ENCODE data around the gene MAGEA4.

The MAGEA4 gene

GRCh38 chrX:151938172-151938571 is 25.5 kb downstream of the MAGEA4 start:
- Histone ChIP-seq H3K27ac (ENCODE audit: extremely low read depth, low read depth, low read length) (no peak overlapping the region), H3K4me3 (ENCODE audit: low read depth, low read length) (no peak overlapping the region), H3K9me3 (ENCODE audit: control insufficient read depth, insufficient read depth, low read depth, low read length) (no peaks in the 10 kb centered on the region; the same call in 1 of the 2 replicates), H3K4me1 (ENCODE audit: control insufficient read depth, insufficient read depth, low read length) (no peaks in the 10 kb centered on the region), H3K36me3 (ENCODE audit: control insufficient read depth in 2 of 2, insufficient read depth in 1 of 2, low read length in 2 of 2) (no peaks in the 10 kb centered on the region)
- TF ChIP-seq ZSCAN30 (tag by site-specific recombination; IDR thresholded peaks at IDR 0.05): no peak
- no peak for TF ChIP-seq ZNF311 (tag by site-specific recombination; IDR thresholded peaks at IDR 0.05; ENCODE audit: borderline replicate concordance)
- TF ChIP-seq ZNF354C (tag by site-specific recombination; IDR thresholded peaks at IDR 0.05; ENCODE audit: borderline replicate concordance, low read depth): no peak
- no peak for TF ChIP-seq ZNF416 (tag by site-specific recombination; IDR thresholded peaks at IDR 0.05)
- TF ChIP-seq HIC1 (tag by site-specific recombination; IDR thresholded peaks at IDR 0.05): no peak
- TF ChIP-seq KLF8 (tag by site-specific recombination; IDR thresholded peaks at IDR 0.05): no peak
- TF ChIP-seq INSM2 (tag by site-specific recombination; IDR thresholded peaks at IDR 0.05): no peak
- TF ChIP-seq ZNF132 (tag by site-specific recombination; IDR thresholded peaks at IDR 0.05; ENCODE audit: borderline replicate concordance): no peak
- TF ChIP-seq GLI2 (tag by site-specific recombination; IDR thresholded peaks at IDR 0.05; ENCODE audit: borderline replicate concordance, low read depth): no peak
- no peak for TF ChIP-seq ZNF366 (tag by site-specific recombination; conservative IDR thresholded peaks at IDR 0.05)
- no peak for TF ChIP-seq ZNF791 (tag by site-specific recombination; IDR thresholded peaks at IDR 0.05)
- TF ChIP-seq SP3 (tag by site-specific recombination; IDR thresholded peaks at IDR 0.05): no peak
- TF ChIP-seq HOXD13 (CRISPR knock-in tag; IDR thresholded peaks at IDR 0.05; ENCODE audit: borderline replicate concordance): no peak
- TF ChIP-seq BCL11B (tag by site-specific recombination; IDR thresholded peaks at IDR 0.05; ENCODE audit: low read depth): no peak
- no peak for TF ChIP-seq ZBTB7A (tag by site-specific recombination; IDR thresholded peaks at IDR 0.05; ENCODE audit: low read depth)
- ChIA-PET CTCF (no interaction called here), POLR2A (no interaction called here)

GRCh38 chrX:151954730-151955129 is 42.0 kb downstream of the MAGEA4 start:
- Histone ChIP-seq H3K9me3 (ENCODE audit: control insufficient read depth, insufficient read depth, low read depth, low read length) (no peaks in the 10 kb centered on the region), H3K4me3 (ENCODE audit: low read depth, low read length) (no peak overlapping the region), H3K4me1 (ENCODE audit: control insufficient read depth, insufficient read depth, low read length) (no peaks in the 10 kb centered on the region), H3K36me3 (ENCODE audit: control insufficient read depth in 2 of 2, insufficient read depth in 1 of 2, low read length in 2 of 2) (peaks cover 0 to 66% of the 10 kb centered on the region in 2 experiments; a peak in 1 of 3 replicates), H3K27ac (ENCODE audit: extremely low read depth, low read depth, low read length) (no peak overlapping the region)
- ChIA-PET CTCF (no interaction called here), POLR2A (no interaction called here)
- TF ChIP-seq ZNF701 (tag by site-specific recombination; IDR thresholded peaks at IDR 0.05) (no peak), ZNF555 (tag by site-specific recombination; conservative IDR thresholded peaks at IDR 0.05) (no peak)

GRCh38 chrX:151958101-151958500 is 45.4 kb downstream of the MAGEA4 start:
- Histone ChIP-seq H3K4me1 (ENCODE audit: control insufficient read depth, insufficient read depth, low read length) (no peaks in the 10 kb centered on the region), H3K36me3 (ENCODE audit: control insufficient read depth in 2 of 2, insufficient read depth in 1 of 2, low read length in 2 of 2) (peaks cover 0 to 100% of the 10 kb centered on the region in 2 experiments; a peak in 1 of 3 replicates), H3K27ac (ENCODE audit: extremely low read depth, low read depth, low read length) (no peak overlapping the region), H3K4me3 (ENCODE audit: low read depth, low read length) (no peak overlapping the region), H3K9me3 (ENCODE audit: control insufficient read depth, insufficient read depth, low read depth, low read length) (no peaks in the 10 kb centered on the region)
- POLR2A ChIA-PET: no interaction called here
- TF ChIP-seq ZNF366 (tag by site-specific recombination; conservative IDR thresholded peaks at IDR 0.05): no peak
- CTCF ChIA-PET: no interaction called here
